ENCODE data around the gene ZEB2. TPM values are rescaled to one million over a fixed set of nuclear protein-coding genes. Genes with fewer than 3 reads are reported as not detected.

The ZEB2 gene
- total RNA-seq, 2 donors from 2014 or later: 76.1 to 91.7 TPM

- Histone ChIP-seq H3K4me3 (no peak overlapping the region), H3K36me3 (no peaks in the 10 kb centered on the region), H3K9me3 (no peaks in the 10 kb centered on the region), H3K4me1 (peaks cover 0 to 26% of the 10 kb centered on the region in 2 donors), H3K27ac (no peak overlapping the region), H3K27me3 (no peaks in the 10 kb centered on the region)
- no peak for DNase-seq (ENCODE audit: low spot score)
- TF ChIP-seq, protein P1, sequence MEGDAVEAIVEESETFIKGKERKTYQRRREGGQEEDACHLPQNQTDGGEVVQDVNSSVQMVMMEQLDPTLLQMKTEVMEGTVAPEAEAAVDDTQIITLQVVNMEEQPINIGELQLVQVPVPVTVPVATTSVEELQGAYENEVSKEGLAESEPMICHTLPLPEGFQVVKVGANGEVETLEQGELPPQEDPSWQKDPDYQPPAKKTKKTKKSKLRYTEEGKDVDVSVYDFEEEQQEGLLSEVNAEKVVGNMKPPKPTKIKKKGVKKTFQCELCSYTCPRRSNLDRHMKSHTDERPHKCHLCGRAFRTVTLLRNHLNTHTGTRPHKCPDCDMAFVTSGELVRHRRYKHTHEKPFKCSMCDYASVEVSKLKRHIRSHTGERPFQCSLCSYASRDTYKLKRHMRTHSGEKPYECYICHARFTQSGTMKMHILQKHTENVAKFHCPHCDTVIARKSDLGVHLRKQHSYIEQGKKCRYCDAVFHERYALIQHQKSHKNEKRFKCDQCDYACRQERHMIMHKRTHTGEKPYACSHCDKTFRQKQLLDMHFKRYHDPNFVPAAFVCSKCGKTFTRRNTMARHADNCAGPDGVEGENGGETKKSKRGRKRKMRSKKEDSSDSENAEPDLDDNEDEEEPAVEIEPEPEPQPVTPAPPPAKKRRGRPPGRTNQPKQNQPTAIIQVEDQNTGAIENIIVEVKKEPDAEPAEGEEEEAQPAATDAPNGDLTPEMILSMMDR (IDR thresholded peaks at IDR 0.05): no peak
Observed at GRCh38 chr2:144382849-144383248, 137.1 kb downstream of the ZEB2 start.

GRCh38 chr2:144381716-144382115, 138.2 kb downstream of the ZEB2 start:
- Histone ChIP-seq H3K9me3 (no peaks in the 10 kb centered on the region), H3K4me3 (no peak overlapping the region), H3K36me3 (no peaks in the 10 kb centered on the region), H3K27me3 (no peaks in the 10 kb centered on the region), H3K4me1 (peaks cover 0 to 26% of the 10 kb centered on the region in 2 donors), H3K27ac (no peak overlapping the region)
- DNase-seq (ENCODE audit: low spot score): no peak
- TF ChIP-seq, protein P1 (IDR thresholded peaks at IDR 0.05): no peak

DNA sequence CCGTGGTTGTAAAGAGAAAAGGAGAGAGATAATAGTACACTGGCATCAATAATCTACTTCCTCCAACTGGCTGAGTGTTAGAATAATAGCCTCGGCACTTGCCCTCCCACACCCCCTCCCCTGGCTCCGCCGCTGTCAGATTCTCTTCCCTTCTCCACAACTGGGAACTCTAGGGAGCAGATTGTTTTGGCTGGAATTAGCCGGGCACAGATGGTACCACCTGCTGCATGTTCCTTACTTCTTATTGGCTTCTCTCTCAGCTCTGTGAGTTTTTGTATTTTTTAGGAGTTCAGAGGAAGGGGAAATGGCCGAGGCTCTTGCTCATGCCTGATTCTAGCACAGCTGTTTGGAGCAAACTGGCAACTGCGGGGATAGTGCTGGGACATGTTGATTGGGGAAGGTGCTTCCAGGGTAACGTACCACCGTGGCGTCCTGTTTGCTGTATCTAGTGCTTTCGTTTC, 140.0 kb downstream of the ZEB2 start:
- H3K4me1 ChIP-seq: peaks cover 0 to 26% of the 10 kb centered on the region in 2 donors
- TF ChIP-seq, protein P1 (IDR thresholded peaks at IDR 0.05): no peak
- H3K27me3 ChIP-seq: no peaks in the 10 kb centered on the region
- peak overlapping the region; percentile 49 to 57 for H3K27ac ChIP-seq
- no peaks in the 10 kb centered on the region for H3K36me3 ChIP-seq
- DNase-seq (ENCODE audit: low spot score): no peak
- H3K9me3 ChIP-seq: no peaks in the 10 kb centered on the region
- peak overlapping the region; percentile 11 to 31 for H3K4me3 ChIP-seq

DNA sequence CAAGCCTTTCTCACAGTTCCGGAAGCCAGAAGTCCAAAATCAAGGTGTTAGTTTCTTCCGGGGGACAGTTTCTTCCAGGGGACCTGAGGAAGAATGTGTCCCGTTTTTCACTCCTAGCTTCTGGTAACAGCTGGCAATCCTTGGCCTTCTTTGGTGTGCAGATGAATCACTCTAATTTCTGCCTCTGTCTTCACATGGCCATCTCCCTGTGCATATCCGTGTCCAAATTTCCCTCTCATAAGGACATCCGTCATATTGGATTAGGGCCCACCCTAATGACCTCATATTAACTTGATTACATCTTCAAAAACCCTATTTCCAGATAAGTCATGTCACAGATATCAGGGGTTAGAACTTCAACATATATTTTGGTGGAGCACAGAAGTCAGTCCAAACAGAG, 141.4 kb downstream of the ZEB2 start:
- DNase-seq (ENCODE audit: low spot score): no peak
- H3K4me3 ChIP-seq: no peak overlapping the region
- no peaks in the 10 kb centered on the region for H3K36me3 ChIP-seq
- TF ChIP-seq, protein P1 (IDR thresholded peaks at IDR 0.05): no peak
- H3K27me3 ChIP-seq: no peaks in the 10 kb centered on the region
- peak overlapping the region in 1 of 2 donors; percentile 49 for H3K27ac ChIP-seq
- H3K4me1 ChIP-seq: peaks cover 0 to 21% of the 10 kb centered on the region in 2 donors
- H3K9me3 ChIP-seq: no peaks in the 10 kb centered on the region

DNA sequence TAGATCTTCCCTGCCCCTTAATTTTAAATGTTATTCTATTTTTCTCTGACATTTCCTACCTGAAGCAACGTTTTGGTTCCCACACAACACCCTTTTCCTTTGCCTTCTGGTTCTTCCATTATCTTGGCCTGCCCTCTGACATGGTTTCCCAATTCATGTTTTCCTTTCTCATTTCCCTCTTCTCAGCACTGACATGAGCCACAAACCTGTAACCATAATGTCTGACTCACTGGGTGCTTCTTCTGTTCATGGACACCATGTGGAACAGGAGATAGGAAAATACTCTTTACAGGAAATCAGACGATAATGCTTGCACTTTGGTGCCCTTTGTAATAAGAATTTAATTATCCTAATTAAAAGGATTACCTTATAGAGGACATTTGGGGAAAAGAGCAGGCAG, 142.0 kb downstream of the ZEB2 start:
- TF ChIP-seq, protein P1 (IDR thresholded peaks at IDR 0.05): no peak
- Histone ChIP-seq H3K27ac (no peak overlapping the region), H3K27me3 (no peaks in the 10 kb centered on the region), H3K9me3 (no peaks in the 10 kb centered on the region), H3K36me3 (no peaks in the 10 kb centered on the region), H3K4me1 (peaks cover 0 to 26% of the 10 kb centered on the region in 2 donors), H3K4me3 (no peak overlapping the region)
- no peak for DNase-seq (ENCODE audit: low spot score)

GRCh38 chr2:144376926-144377325, 143.0 kb downstream of the ZEB2 start:
- H3K36me3 ChIP-seq: no peaks in the 10 kb centered on the region
- TF ChIP-seq, protein P1 (IDR thresholded peaks at IDR 0.05): no peak
- no peak overlapping the region for H3K27ac ChIP-seq
- H3K4me1 ChIP-seq: peaks cover 0 to 28% of the 10 kb centered on the region in 2 donors
- no peaks in the 10 kb centered on the region for H3K27me3 ChIP-seq
- no peak overlapping the region for H3K4me3 ChIP-seq
- no peak for DNase-seq (ENCODE audit: low spot score)
- no peaks in the 10 kb centered on the region for H3K9me3 ChIP-seq
